ENCODE results near the gene BACH2.

The BACH2 gene

DNA sequence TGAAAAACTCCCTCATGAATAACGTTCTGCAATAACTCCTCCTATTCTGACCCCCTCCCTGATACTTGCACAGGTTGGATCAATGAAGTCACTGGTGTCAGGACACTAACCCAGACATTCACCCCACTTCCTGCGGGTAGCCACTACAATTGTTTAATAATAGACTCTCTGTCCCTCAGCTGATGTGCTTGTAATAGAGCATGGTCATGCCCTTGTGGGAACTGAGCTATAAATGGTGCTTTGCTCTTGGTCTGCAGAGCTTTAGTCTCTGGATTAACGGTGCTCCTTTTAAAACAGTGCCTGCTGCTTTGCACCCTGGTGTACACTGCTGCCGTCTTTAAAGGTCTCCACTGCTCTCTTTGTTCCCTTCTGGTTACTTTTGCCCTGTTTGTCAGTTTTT lies 127.3 kb downstream of the BACH2 start:
- TF ChIP-seq POLR2AphosphoS5 (IDR thresholded peaks at IDR 0.05; ENCODE audit: low read depth, low read length) (0 out of 2 replicates have a peak, but pooled peaks have one; percentile 12), SIN3A (IDR thresholded peaks at IDR 0.05; ENCODE audit: borderline replicate concordance, insufficient read depth, low read length) (no peak)
- TF ChIP-seq, protein P1, sequence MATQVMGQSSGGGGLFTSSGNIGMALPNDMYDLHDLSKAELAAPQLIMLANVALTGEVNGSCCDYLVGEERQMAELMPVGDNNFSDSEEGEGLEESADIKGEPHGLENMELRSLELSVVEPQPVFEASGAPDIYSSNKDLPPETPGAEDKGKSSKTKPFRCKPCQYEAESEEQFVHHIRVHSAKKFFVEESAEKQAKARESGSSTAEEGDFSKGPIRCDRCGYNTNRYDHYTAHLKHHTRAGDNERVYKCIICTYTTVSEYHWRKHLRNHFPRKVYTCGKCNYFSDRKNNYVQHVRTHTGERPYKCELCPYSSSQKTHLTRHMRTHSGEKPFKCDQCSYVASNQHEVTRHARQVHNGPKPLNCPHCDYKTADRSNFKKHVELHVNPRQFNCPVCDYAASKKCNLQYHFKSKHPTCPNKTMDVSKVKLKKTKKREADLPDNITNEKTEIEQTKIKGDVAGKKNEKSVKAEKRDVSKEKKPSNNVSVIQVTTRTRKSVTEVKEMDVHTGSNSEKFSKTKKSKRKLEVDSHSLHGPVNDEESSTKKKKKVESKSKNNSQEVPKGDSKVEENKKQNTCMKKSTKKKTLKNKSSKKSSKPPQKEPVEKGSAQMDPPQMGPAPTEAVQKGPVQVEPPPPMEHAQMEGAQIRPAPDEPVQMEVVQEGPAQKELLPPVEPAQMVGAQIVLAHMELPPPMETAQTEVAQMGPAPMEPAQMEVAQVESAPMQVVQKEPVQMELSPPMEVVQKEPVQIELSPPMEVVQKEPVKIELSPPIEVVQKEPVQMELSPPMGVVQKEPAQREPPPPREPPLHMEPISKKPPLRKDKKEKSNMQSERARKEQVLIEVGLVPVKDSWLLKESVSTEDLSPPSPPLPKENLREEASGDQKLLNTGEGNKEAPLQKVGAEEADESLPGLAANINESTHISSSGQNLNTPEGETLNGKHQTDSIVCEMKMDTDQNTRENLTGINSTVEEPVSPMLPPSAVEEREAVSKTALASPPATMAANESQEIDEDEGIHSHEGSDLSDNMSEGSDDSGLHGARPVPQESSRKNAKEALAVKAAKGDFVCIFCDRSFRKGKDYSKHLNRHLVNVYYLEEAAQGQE (IDR thresholded peaks at IDR 0.05; ENCODE audit: insufficient read depth in 1 of 2, low read depth in 2 of 2, low read length in 2 of 2) = no peak

DNA sequence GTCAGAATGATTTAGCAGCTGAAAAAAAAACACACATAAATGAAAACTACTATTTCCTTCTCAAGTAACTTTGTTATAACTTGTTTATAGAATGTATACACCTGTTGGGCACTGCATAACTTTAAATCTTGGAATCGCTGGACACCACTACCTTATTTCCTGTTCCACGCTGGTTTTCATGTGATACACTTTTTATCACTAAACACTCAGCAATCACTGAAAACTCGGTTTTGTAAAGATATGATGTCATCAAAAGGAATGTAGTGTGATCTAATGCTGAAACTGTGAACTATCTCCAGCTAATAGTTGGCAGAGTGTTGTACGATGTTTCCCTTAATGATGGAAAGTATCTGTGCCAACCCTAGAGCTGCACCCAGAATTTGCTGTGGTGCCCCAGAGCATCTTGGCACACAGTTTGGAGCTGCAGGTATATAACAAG lies 127.9 kb downstream of the BACH2 start:
- no peak; the same call in 1 of the 2 replicates for TF ChIP-seq POLR2AphosphoS5 (IDR thresholded peaks at IDR 0.05; ENCODE audit: low read depth, low read length)
- no peak for TF ChIP-seq TAF1 (IDR thresholded peaks at IDR 0.05; ENCODE audit: borderline replicate concordance, insufficient read depth, low read length)
- no peak for TF ChIP-seq FOXP2 (optimal IDR thresholded peaks at IDR 0.05; ENCODE audit: borderline replicate concordance, extremely low read depth, extremely low read length, insufficient read depth)
- TF ChIP-seq, protein P1 (IDR thresholded peaks at IDR 0.05; ENCODE audit: insufficient read depth in 1 of 2, low read depth in 2 of 2, low read length in 2 of 2) = no peak
- no peak for TF ChIP-seq SIN3A (IDR thresholded peaks at IDR 0.05; ENCODE audit: borderline replicate concordance, insufficient read depth, low read length)

DNA sequence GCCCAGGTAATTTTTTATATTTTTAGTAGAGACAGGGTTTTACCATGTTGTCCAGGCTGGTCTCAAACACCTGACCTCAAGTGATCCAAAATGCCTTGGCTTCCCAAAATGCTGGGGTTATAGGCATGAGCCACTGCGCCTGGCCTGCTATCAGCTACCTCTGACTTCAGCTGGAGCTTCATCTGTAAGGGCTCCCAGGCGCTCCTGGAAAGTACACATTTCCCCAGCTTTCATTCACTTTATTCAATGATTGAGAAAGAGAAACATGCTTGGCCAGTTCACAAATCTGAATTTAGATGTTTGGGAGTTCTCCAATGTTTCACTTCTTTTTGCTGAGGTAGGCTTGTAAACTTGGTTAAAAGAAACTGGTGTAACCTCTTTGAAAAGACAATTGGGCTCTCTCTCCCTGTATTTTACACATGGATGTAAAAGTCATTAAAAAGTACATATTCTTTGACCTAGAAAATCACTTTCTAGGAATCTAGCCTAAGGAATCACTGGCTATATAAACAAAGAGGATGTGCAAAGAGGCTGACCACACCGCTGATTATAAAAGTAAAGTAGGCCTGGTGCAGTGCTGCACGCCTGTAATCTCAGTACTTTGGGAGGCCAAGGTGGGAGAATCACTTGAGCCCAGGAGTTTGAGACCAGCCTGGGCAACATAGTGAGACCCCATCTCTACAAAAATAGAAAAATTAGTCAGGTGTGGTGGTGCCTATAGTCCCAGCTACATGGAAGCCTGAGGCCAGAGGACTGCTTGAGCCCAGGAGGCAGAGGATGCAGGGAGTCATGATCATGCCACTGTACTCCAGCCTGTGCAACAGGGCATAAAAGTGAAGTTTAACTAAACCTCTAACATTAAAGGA lies 128.9 kb downstream of the BACH2 start:
- TF ChIP-seq, protein P1 (IDR thresholded peaks at IDR 0.05; ENCODE audit: insufficient read depth in 1 of 2, low read depth in 2 of 2, low read length in 2 of 2) = no peak
- TF ChIP-seq SIN3A (IDR thresholded peaks at IDR 0.05; ENCODE audit: borderline replicate concordance, insufficient read depth, low read length) (no peak), FOXP2 (optimal IDR thresholded peaks at IDR 0.05; ENCODE audit: borderline replicate concordance, extremely low read depth, extremely low read length, insufficient read depth) (no peak), POLR2AphosphoS5 (IDR thresholded peaks at IDR 0.05; ENCODE audit: low read depth, low read length) (no peak)

DNA sequence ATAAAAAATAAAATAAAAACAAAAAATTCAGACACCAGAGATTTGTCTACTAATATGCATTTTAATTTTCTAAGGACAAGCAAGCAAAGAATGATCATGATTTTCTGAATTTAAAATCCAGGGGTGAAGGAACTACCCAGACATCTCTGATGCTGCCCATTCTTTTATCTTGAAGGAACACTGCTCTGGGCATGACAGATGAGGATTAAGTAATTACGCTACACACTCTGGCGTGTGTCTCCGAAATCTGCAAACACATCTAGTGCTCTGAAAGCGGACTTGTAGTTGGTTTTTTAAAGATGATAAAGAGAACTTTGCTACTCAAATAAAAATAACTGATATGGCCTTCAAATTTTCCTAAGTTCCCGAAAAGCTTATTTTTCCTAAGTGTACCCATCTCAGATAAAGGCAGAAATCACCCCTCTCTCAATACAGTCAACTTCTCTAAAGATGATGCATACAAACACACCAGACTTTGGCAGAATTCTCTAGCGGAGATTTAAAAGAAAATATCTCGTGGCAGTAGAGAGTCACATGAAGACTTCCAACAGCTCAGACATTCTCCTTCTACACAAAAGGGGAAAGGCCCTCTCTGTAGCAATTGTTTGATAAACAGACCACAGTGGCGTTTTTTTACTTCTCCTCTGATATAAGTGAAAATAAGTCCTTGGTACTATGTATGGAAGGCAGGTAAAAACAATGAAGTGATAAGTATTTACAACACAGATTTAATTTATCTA lies 133.8 kb downstream of the BACH2 start:
- TF ChIP-seq, protein P1 (IDR thresholded peaks at IDR 0.05; ENCODE audit: insufficient read depth in 1 of 2, low read depth in 2 of 2, low read length in 2 of 2) = no peak
- TF ChIP-seq POLR2AphosphoS5 (IDR thresholded peaks at IDR 0.05; ENCODE audit: low read depth, low read length) = 0 out of 2 replicates have a peak, but pooled peaks have one; percentile 41

Measured in PFSK-1 (cell line).